HL-60/S4 treated with retinoic acid at 250 ng/mL for 4 days and 3 days (cell line): ENCODE measurements around the gene SCART1.
"Not testable (repeated sequence)": the region's sequence is repeated elsewhere in the genome, so short reads cannot be mapped to it uniquely, and the experiment has no call there.

Experiments
- in situ Hi-C: fragments of 300-500 bp; cut with MboI; formaldehyde crosslinking; loops from 2 replicates; pipeline ENCODE4 v1.7.0; 2022; ENCODE audit warnings: low sequenced_read_pairs

SCART1 gene

DNA sequence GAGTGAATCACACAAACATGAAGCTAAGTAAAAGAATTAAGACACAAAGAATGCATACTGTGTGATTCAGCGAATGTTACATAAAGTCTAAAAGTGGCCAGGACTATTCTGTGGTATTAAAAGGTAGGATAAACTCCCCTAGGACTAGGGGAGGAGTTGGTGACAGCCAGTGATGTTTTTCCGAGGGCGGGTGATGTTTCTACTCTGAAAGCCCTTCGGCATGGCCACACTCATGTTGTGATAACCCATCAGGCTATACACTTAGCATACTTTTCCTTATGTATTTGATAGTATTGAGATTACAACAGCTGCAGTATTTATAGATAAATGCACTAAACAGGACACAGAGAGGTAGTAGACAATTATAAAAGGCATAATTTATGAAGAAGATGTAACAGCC lies 57.7 kb downstream of the SCART1 start:
- in situ Hi-C loops = no loop called here

DNA sequence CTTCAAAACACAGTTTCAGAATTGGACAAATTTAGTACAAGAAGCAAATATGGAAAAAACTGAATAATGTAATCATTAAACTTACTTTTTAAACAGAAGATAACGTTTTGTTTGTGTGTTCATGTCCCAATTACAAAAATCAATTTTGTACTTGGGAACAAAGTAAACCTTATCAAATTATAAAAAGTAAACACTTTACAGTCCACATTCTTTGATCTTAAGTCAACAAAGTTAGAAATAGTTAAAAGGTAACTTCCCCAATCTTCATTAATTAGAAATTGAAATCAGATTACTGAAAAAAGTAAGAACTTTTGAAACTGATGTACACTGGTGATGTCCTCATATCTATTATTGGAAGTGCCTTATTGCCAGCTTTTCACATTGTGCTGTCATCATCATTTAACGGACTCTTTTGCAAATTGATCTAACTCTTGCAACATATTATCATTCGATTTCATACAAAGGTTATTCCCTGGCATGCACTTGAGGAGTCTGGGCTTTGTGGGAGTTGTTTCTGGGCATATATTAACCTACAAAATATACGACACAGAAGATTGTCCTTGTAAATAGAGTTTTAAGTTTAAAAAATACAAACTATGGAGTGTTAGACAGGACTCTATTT lies 58.3 kb downstream of the SCART1 start:
- in situ Hi-C loops = no loop called here

DNA sequence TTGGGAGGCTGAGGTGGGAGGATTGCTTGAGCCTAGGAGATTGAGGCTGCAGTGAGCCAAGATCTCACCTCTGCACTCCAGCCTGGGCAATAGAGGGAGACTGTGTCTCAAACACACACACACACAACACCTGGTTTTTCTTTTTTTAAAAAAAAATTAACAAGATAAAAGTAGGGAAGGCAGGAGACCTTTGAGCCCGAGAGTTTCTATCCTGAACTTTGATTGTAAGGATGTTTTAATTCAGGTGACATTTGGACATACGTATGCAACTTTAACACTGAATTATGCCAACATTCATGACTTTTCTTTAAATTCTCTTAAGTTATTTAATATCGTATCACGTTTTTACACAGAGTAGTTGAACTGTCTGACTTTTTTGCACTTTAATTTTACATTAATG lies 61.7 kb downstream of the SCART1 start:
- in situ Hi-C loops = no loop called here

DNA sequence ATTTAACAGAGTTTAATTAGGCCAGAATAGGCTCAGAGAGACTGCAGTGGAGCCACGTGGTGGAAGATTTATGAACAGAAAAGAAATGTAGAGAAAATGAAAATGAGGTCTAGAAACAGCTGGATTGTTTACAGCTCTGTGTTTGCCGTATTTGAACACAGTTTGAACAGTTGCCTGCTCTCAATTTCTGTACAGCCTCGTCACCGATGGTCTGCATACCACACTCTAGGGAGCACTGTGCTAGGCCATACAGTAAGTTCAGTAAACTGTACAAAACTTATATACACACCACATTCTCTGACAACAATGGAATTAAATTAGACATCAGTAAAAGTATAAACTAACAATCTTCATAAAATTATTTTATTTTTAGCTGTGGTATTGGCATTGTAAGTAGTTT lies 62.3 kb downstream of the SCART1 start:
- in situ Hi-C loops = no loop called here

DNA sequence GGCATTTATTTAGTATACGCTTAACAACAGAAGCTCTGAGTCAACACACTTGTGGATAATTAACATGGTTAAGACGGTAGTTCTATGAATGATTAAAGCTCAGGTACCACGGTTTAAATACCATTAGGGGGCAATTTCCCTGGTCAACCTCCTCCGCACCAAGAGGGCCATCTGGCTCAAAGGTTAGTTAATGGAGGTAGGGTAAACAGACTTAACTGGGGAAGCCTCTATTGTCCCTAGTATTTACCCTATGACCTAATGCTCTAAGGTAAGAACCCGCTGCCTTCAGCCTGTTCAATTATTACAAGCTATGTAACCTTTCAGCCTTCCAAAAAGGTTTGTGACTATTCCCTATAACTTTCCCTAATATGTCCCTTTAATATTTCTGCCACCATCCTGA lies 64.8 kb downstream of the SCART1 start:
- in situ Hi-C loops = not testable (repeated sequence)
